GM21390 (cell line): ENCODE results near the gene PFDN5.
A peak's percentile ranks its signal among the peaks of the same experiment; 100 is the strongest.

Experiments used
- ATAC-seq: cut with Tn5 transposase; IDR thresholded peaks from one replicate; pipeline ENCODE4 v1.9.1; 2021; ENCODE audit not compliant: unreplicated experiment

The PFDN5 gene

GRCh38 chr12:53295070-53295890, at the start of gene PFDN5:
PFDN5 (plus strand) TSS chr12:53295542; CDS start chr12:53295568, 26 bp downstream.
- peak; percentile 90 for ATAC-seq

GRCh38 chr12:53251477-53252348, 43.6 kb upstream of the PFDN5 start:
- ATAC-seq: peak; percentile 75

GRCh38 chr12:53252349-53252916, 42.9 kb upstream of the PFDN5 start:
- no peak for ATAC-seq

- no peak for ATAC-seq
Measured at GRCh38 chr12:53253298-53253697, 42.0 kb upstream of the PFDN5 start.

GRCh38 chr12:53254816-53255545, 40.4 kb upstream of the PFDN5 start:
- no peak for ATAC-seq

- ATAC-seq: no peak
Measured at GRCh38 chr12:53255996-53256395, 39.3 kb upstream of the PFDN5 start.

GRCh38 chr12:53258541-53259539, 36.5 kb upstream of the PFDN5 start:
- no peak for ATAC-seq

GRCh38 chr12:53259891-53260290, 35.5 kb upstream of the PFDN5 start:
- ATAC-seq: no peak

- no peak for ATAC-seq
Measured at GRCh38 chr12:53265783-53266182, 29.6 kb upstream of the PFDN5 start.

- ATAC-seq: peak; percentile 5
Measured at GRCh38 chr12:53267306-53267998, 27.9 kb upstream of the PFDN5 start.

GRCh38 chr12:53267999-53268629, 27.2 kb upstream of the PFDN5 start, which contains the start of gene ESPL1:
ESPL1 (plus strand) TSS chr12:53268299; CDS start chr12:53268767, 468 bp downstream.
- peak; percentile 80 for ATAC-seq

GRCh38 chr12:53268630-53269562, 26.4 kb upstream of the PFDN5 start:
- ATAC-seq: no peak

- ATAC-seq: no peak
Measured at GRCh38 chr12:53274445-53274844, 20.9 kb upstream of the PFDN5 start.

- no peak for ATAC-seq
Measured at GRCh38 chr12:53276511-53276910, 18.8 kb upstream of the PFDN5 start.

- ATAC-seq: no peak
Measured at GRCh38 chr12:53277981-53278380, 17.4 kb upstream of the PFDN5 start.

- ATAC-seq: no peak
Measured at GRCh38 chr12:53279283-53279869, 16.0 kb upstream of the PFDN5 start.

GRCh38 chr12:53279888-53280498, 15.3 kb upstream of the PFDN5 start:
- ATAC-seq: no peak
